ENCODE results near the gene NTM. TPM values are rescaled to one million over a fixed set of nuclear protein-coding genes. Genes with fewer than 3 reads are reported as not detected.
A peak's percentile ranks its signal among the peaks of the same experiment; 100 is the strongest.

NTM gene
- total and polyA plus RNA-seq, 2 experiments from 2014 or later = 25.9 to 49.0 TPM

DNA sequence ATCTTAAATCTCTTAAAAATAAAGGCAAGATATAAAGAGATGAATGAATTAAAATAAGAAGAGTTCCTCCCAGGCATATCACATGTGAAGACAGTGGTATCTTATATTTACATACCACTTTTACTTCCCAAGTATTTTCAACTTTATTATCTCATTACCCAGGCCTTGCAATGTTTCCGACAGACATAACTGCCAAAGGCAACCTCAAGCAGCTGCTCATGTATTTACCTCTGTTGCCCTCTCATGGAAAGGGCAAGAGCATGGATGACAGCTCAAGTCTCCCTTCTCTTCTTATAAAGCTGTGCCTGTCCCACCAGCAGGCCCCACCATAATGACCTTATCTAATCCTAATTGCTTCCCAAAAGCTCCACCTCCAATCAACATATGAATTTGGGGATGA is 894.2 kb downstream of the NTM start:
- H3F3A ChIP-seq (ENCODE audit: insufficient read depth) = no peaks in the 10 kb centered on the region
- H3K4me2 ChIP-seq (ENCODE audit: unreplicated experiment) = no peak overlapping the region
- H3K9ac ChIP-seq = no peak overlapping the region
- H3K9me2 ChIP-seq (ENCODE audit: insufficient read depth) = no peaks in the 10 kb centered on the region; the same call in 1 of the 2 replicates
- no peak overlapping the region for H3K27ac ChIP-seq
- no peaks in the 10 kb centered on the region for H4K20me1 ChIP-seq (ENCODE audit: insufficient read depth)
- 90 to 100% methylated on average over 1 of the region's 1 CpG for WGBS, 2 experiments (ENCODE audit: low coverage in 1 of 2, low lambda C conversion rate in 2 of 2, missing lambda C conversion rate in 2 of 2)
- no peaks in the 10 kb centered on the region for H3K36me3 ChIP-seq (ENCODE audit: low read depth)
- H3K79me2 ChIP-seq (ENCODE audit: insufficient read depth) = no peaks in the 10 kb centered on the region
- no peak overlapping the region for H2AFZ ChIP-seq
- in situ Hi-C loops (cut with MboI) = no loop called here
- TF ChIP-seq EZH2phosphoT487 (IDR thresholded peaks at IDR 0.05; ENCODE audit: insufficient read depth, low read depth) = no peak
- TF ChIP-seq EZH2 (IDR thresholded peaks at IDR 0.05; ENCODE audit: insufficient read depth, poor library complexity, severe bottlenecking) = no peak
- no peak overlapping the region for H3K4me3 ChIP-seq
- H3K9me3 ChIP-seq (ENCODE audit: low read depth) = no peaks in the 10 kb centered on the region
- no peak for DNase-seq
- H3K27me3 ChIP-seq (replicated peaks; ENCODE audit: insufficient read depth) = no peaks in the 10 kb centered on the region
- no peaks in the 10 kb centered on the region for H3K4me1 ChIP-seq (ENCODE audit: insufficient read depth)

DNA sequence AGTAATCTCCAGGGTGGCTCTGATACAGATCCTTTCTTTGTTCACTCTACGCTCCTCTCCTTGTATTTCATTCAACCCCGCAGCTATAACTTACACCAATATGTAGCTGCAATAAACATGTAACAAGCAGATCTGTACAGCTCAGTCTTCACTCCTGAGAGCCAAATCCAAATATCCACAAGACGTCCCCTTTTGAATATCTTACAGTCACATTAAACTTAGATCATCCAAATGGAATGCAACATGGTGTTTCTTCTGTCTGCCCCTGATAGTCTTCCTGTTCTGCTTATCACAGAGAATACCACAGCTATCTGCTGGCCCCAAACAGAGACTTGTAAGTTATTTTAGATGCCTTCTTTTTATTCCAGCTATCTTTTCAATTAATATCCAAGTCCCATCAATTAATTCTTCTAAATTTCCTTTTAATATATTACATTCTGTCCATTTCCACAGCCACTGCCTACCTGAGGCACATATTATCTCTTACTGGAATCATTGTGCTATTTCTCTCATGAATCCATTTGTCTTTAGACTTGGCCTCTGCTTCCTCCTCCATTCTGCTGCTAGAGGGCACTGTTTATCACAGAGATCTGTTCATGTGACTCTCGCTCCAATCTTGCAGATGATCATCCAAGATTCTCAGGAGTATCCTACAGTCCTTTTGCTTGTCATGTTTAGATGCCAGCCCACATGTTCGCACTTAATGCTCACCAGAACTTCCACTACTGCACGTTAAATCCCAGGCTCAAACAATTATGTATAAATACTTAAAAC is 908.6 kb downstream of the NTM start:
- WGBS, 2 experiments (ENCODE audit: low coverage in 1 of 2, low lambda C conversion rate in 2 of 2, missing lambda C conversion rate in 2 of 2) = 31 to 38% methylated on average over 6 of the region's 6 CpGs

DNA sequence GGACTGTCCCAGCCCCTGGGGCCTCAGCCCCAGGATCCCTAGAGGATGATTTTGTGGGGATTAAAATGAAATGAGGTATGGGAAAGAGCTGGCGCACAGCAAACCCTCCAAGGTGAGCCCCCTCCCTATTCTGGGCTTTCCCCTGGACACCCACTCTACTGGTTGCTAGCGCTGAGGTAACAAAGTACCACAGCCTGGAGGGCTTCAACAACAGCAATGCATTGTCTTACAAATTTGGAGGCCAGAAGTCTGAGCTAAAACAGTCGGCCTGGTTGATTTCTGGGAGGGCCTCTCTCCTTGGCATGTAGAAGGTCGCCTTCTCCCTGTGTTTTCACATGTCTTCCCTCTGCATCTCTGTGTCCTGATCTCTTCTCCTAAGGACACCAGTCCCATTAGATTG is 913.6 kb downstream of the NTM start:
- H4K20me1 ChIP-seq (ENCODE audit: insufficient read depth) = no peaks in the 10 kb centered on the region
- no peaks in the 10 kb centered on the region for H3K9me3 ChIP-seq (ENCODE audit: low read depth)
- no peak overlapping the region for H3K9ac ChIP-seq
- H3K9me2 ChIP-seq (ENCODE audit: insufficient read depth) = no peaks in the 10 kb centered on the region
- no peak overlapping the region for H3K4me3 ChIP-seq
- no peaks in the 10 kb centered on the region for H3K79me2 ChIP-seq (ENCODE audit: insufficient read depth)
- TF ChIP-seq EZH2phosphoT487 (IDR thresholded peaks at IDR 0.05; ENCODE audit: insufficient read depth, low read depth) (no peak), EZH2 (IDR thresholded peaks at IDR 0.05; ENCODE audit: insufficient read depth, poor library complexity, severe bottlenecking) (no peak)
- no peaks in the 10 kb centered on the region for H3K36me3 ChIP-seq (ENCODE audit: low read depth)
- 78 to 86% methylated on average over 4 of the region's 4 CpGs for WGBS, 2 experiments (ENCODE audit: low coverage in 1 of 2, low lambda C conversion rate in 2 of 2, missing lambda C conversion rate in 2 of 2)
- H3K4me2 ChIP-seq (ENCODE audit: unreplicated experiment) = no peak overlapping the region
- in situ Hi-C loops (cut with MboI) = no loop called here
- H2AFZ ChIP-seq = no peak overlapping the region
- no peaks in the 10 kb centered on the region for H3K27me3 ChIP-seq (replicated peaks; ENCODE audit: insufficient read depth)
- H3K4me1 ChIP-seq (ENCODE audit: insufficient read depth) = peaks cover 3% of the 10 kb centered on the region
- no peaks in the 10 kb centered on the region for H3F3A ChIP-seq (ENCODE audit: insufficient read depth)
- H3K27ac ChIP-seq = no peak overlapping the region
- no peak for DNase-seq

More for the DNA sequence above, 908.6 kb downstream of the NTM start:
- Histone ChIP-seq H2AFZ (no peak overlapping the region), H3K27me3 (replicated peaks; ENCODE audit: insufficient read depth) (no peaks in the 10 kb centered on the region), H3F3A (ENCODE audit: insufficient read depth) (no peaks in the 10 kb centered on the region), H3K27ac (no peak overlapping the region), H3K4me1 (ENCODE audit: insufficient read depth) (peaks cover 8% of the 10 kb centered on the region), H3K4me3 (no peak overlapping the region), H4K20me1 (ENCODE audit: insufficient read depth) (no peaks in the 10 kb centered on the region), H3K9me3 (ENCODE audit: low read depth) (no peaks in the 10 kb centered on the region), H3K36me3 (ENCODE audit: low read depth) (no peaks in the 10 kb centered on the region), H3K79me2 (ENCODE audit: insufficient read depth) (no peaks in the 10 kb centered on the region), H3K4me2 (ENCODE audit: unreplicated experiment) (peak overlapping the region; percentile 0), H3K9me2 (ENCODE audit: insufficient read depth) (no peaks in the 10 kb centered on the region), H3K9ac (no peak overlapping the region)
- peak; percentile 60 for DNase-seq
- TF ChIP-seq EZH2phosphoT487 (IDR thresholded peaks at IDR 0.05; ENCODE audit: insufficient read depth, low read depth) (no peak), EZH2 (IDR thresholded peaks at IDR 0.05; ENCODE audit: insufficient read depth, poor library complexity, severe bottlenecking) (no peak)
- in situ Hi-C loops (cut with MboI) = no loop called here

- Histone ChIP-seq H3K4me3 (no peak overlapping the region), H3K9me2 (ENCODE audit: insufficient read depth) (no peaks in the 10 kb centered on the region), H3F3A (ENCODE audit: insufficient read depth) (no peaks in the 10 kb centered on the region), H2AFZ (no peak overlapping the region), H3K9me3 (ENCODE audit: low read depth) (no peaks in the 10 kb centered on the region), H3K36me3 (ENCODE audit: low read depth) (no peaks in the 10 kb centered on the region), H3K4me1 (ENCODE audit: insufficient read depth) (no peaks in the 10 kb centered on the region), H3K9ac (no peak overlapping the region), H3K4me2 (ENCODE audit: unreplicated experiment) (no peak overlapping the region), H3K27ac (no peak overlapping the region), H3K79me2 (ENCODE audit: insufficient read depth) (no peaks in the 10 kb centered on the region), H4K20me1 (ENCODE audit: insufficient read depth) (no peaks in the 10 kb centered on the region), H3K27me3 (replicated peaks; ENCODE audit: insufficient read depth) (no peaks in the 10 kb centered on the region)
- WGBS, 2 experiments (ENCODE audit: low coverage in 1 of 2, low lambda C conversion rate in 2 of 2, missing lambda C conversion rate in 2 of 2) = 95 to 97% methylated on average over 11 of the region's 11 CpGs
- no peak for TF ChIP-seq EZH2phosphoT487 (IDR thresholded peaks at IDR 0.05; ENCODE audit: insufficient read depth, low read depth)
- in situ Hi-C loops (cut with MboI) = no loop called here
- no peak for DNase-seq
Measured at GRCh38 chr11:132284611-132285010, 914.2 kb downstream of the NTM start.

Measured in GM23248 (cell line).